Transverse colon (tissue), 4 donors: ENCODE results near the gene SNX5. TPM values are rescaled to one million over a fixed set of nuclear protein-coding genes. Genes with fewer than 3 reads are reported as not detected.

Experiments used
- DNase-seq: peaks from one replicate; pipeline ENCODE4 v3.0.0-alpha.2; 2019
- H3K27ac ChIP-seq, 4 donors: fragments of 200-600 bp; sonication (generic); 2 replicates each; pipeline ENCODE4 v1.5.1; 2016 to 2018; ENCODE audit warnings: inconsistent platforms in 4 of 4
- H3K27me3 ChIP-seq: fragments of 200-600 bp; sonication (generic); 2 replicates; pipeline ENCODE4 v1.5.1; 2017; ENCODE audit warnings: inconsistent platforms
- H3K36me3 ChIP-seq, 4 donors: fragments of 200-600 bp; sonication (generic); 2 replicates each; pipeline ENCODE4 v1.5.1; 2017 to 2019; ENCODE audit warnings: inconsistent platforms in 4 of 4
- H3K4me1 ChIP-seq, 4 donors: fragments of 200-600 bp; sonication (generic); 2 replicates each; pipeline ENCODE4 v1.5.1; 2017 to 2020; ENCODE audit warnings: inconsistent platforms in 4 of 4
- H3K4me3 ChIP-seq, 4 donors: fragments of 200-600 bp; sonication (generic); 1 replicate in 1 of 4; 2 replicates in 3 of 4; pipeline versions ENCODE4 v1.5.1 to v1.6.1; 2017 to 2019; ENCODE audit warnings: inconsistent platforms in 4 of 4
- H3K9me3 ChIP-seq, 2 donors: fragments of 200-600 bp; sonication (generic); 2 replicates each; pipeline ENCODE4 v1.5.1; 2017 to 2019; ENCODE audit warnings: inconsistent platforms in 2 of 2
- CTCF ChIP-seq, 5 experiments: fragments of 200-600 bp in 3 of 5; fragments of 450-650 bp in 2 of 5; sonication (generic) in 3 of 5; IDR thresholded peaks; 1 replicate in 2 of 5; 2 replicates in 3 of 5; pipeline ENCODE4 v1.5.1; 2016 to 2017; ENCODE audit warnings: antibody characterized with exemption in 5 of 5, inconsistent platforms in 3 of 5, mild to moderate bottlenecking in 2 of 5, moderate library complexity in 1 of 5
- EP300 ChIP-seq: sonication (generic); formaldehyde crosslinking; IDR thresholded peaks from one replicate; pipeline ENCODE4 v1.6.1; 2017; ENCODE audit warnings: antibody characterized with exemption, low read depth
- POLR2A ChIP-seq: fragments of 450-650 bp; IDR thresholded peaks from one replicate; pipeline ENCODE4 v1.6.1; 2016; ENCODE audit warnings: antibody characterized with exemption, mild to moderate bottlenecking, moderate library complexity
- POLR2AphosphoS5 ChIP-seq, 3 donors: sonication (generic); formaldehyde crosslinking; IDR thresholded peaks; one replicate each; pipeline ENCODE4 v1.6.1; 2016; ENCODE audit warnings: antibody characterized with exemption in 3 of 3
- WGBS, 2 donors: methylation state at CpG; one replicate each; pipeline ENCODE4 v1.1.5; 2018; ENCODE audit warnings: low coverage in 1 of 2; 5-methylcytosine and 5-hydroxymethylcytosine counted together
- in situ Hi-C, 4 donors: fragments of 200-750 bp; cut with MboI; loops; one replicate each; pipeline versions ENCODE4 v1.15.0 to v1.15.1; 2017; ENCODE audit warnings: low sequenced_read_pairs in 3 of 4, low pct_ligation_motif_present in 1 of 4, low pct_unique_long_range_greater_than_20kb in 1 of 4
- intact Hi-C: fragments of 100-400 bp; cut with DNase I; formaldehyde crosslinking; loops from one replicate; pipeline ENCODE4 v1.15.1; 2023; ENCODE audit warnings: low total_unique reads
- total RNA-seq, 4 donors: library from RNA; depleted of rRNA; stranded (reverse); fragments of >200 nt; gene quantifications; one replicate each; pipeline ENCODE4 v1.1.0, GENCODE V29; 2016

The SNX5 gene
- total RNA-seq, 4 donors from 2014 or later, result 91.9 to 160 (median 122) TPM

- Histone ChIP-seq H3K36me3 (no peaks in the 10 kb centered on the region), H3K4me3 (no peak overlapping the region), H3K9me3 (no peaks in the 10 kb centered on the region), H3K27me3 (no peaks in the 10 kb centered on the region), H3K4me1 (peaks cover 19 to 44% (median 30%) of the 10 kb centered on the region in 4 donors), H3K27ac (no peak overlapping the region)
- no peak for DNase-seq
- TF ChIP-seq POLR2A (no peak), POLR2AphosphoS5 (IDR thresholded peaks at IDR 0.05) (no peak), CTCF (IDR thresholded peaks at IDR 0.05) (no peak), EP300 (no peak)
- intact Hi-C loops, result no loop called here
- 88% methylated on average over 16 of the region's 16 CpGs; no CpG with 5 or more reads in 1 of the 2 donors for WGBS, 2 donors
- in situ Hi-C loops, result loop anchor here in 1 of 4 donors (25.0 kb wide), 2 partner anchors 272 to 422 kb away; no protein-coding TSS in a partner anchor
Measured at GRCh38 chr20:17934141-17934862, 34.3 kb downstream of the SNX5 start.

- no peak for TF ChIP-seq POLR2A
- intact Hi-C loops (no loop called here), in situ Hi-C loops (loop anchor here in 1 of 4 donors (25.0 kb wide), 2 partner anchors 271 to 421 kb away; no protein-coding TSS in a partner anchor)
- no peak overlapping the region for H3K4me3 ChIP-seq
- 95% methylated on average over 5 of the region's 5 CpGs; no CpG with 5 or more reads in 1 of the 2 donors for WGBS, 2 donors
- H3K27me3 ChIP-seq, result no peaks in the 10 kb centered on the region
- DNase-seq, result no peak
- no peak overlapping the region for H3K27ac ChIP-seq
- no peaks in the 10 kb centered on the region for H3K36me3 ChIP-seq
- peaks cover 18 to 44% (median 29%) of the 10 kb centered on the region in 4 donors for H3K4me1 ChIP-seq
- no peaks in the 10 kb centered on the region for H3K9me3 ChIP-seq
Measured at GRCh38 chr20:17933711-17934110, 34.9 kb downstream of the SNX5 start.

GRCh38 chr20:17933121-17933520 is 35.5 kb downstream of the SNX5 start:
- no peaks in the 10 kb centered on the region for H3K27me3 ChIP-seq
- in situ Hi-C loops, result loop anchor here in 1 of 4 donors (25.0 kb wide), 2 partner anchors 271 to 421 kb away; no protein-coding TSS in a partner anchor
- WGBS, 2 donors, result 57% methylated on average over 1 of the region's 1 CpG; no CpG with 5 or more reads in 1 of the 2 donors

GRCh38 chr20:17932396-17932795 is 36.2 kb downstream of the SNX5 start:
- Histone ChIP-seq H3K27ac (no peak overlapping the region), H3K27me3 (no peaks in the 10 kb centered on the region), H3K9me3 (no peaks in the 10 kb centered on the region), H3K36me3 (no peaks in the 10 kb centered on the region), H3K4me3 (no peak overlapping the region), H3K4me1 (peaks cover 19 to 44% (median 35%) of the 10 kb centered on the region in 4 donors)
- intact Hi-C loops (no loop called here), in situ Hi-C loops (loop anchor here in 1 of 4 donors (25.0 kb wide), 2 partner anchors 270 to 420 kb away; no protein-coding TSS in a partner anchor)
- 90 to 95% methylated on average over 2 to 5 of the region's 5 CpGs for WGBS, 2 donors
- no peak for DNase-seq
- no peak for TF ChIP-seq CTCF (IDR thresholded peaks at IDR 0.05)
- no peak for TF ChIP-seq POLR2AphosphoS5 (IDR thresholded peaks at IDR 0.05)
- TF ChIP-seq POLR2A, result no peak
- TF ChIP-seq EP300, result no peak

More at GRCh38 chr20:17933121-17933520, 35.5 kb downstream of the SNX5 start:
- intact Hi-C loops, result no loop called here
- Histone ChIP-seq H3K27ac (no peak overlapping the region), H3K36me3 (no peaks in the 10 kb centered on the region), H3K4me1 (peaks cover 21 to 44% (median 31%) of the 10 kb centered on the region in 4 donors), H3K9me3 (no peaks in the 10 kb centered on the region), H3K4me3 (no peak overlapping the region)
- no peak for DNase-seq
- TF ChIP-seq EP300 (no peak), POLR2A (no peak)

GRCh38 chr20:17931513-17931912 is 37.1 kb downstream of the SNX5 start:
- H3K27me3 ChIP-seq, result no peaks in the 10 kb centered on the region
- WGBS, 2 donors, result 100% methylated on average over 1 of the region's 1 CpG; no CpG with 5 or more reads in 1 of the 2 donors
- in situ Hi-C loops (loop anchor here in 1 of 4 donors (25.0 kb wide), 2 partner anchors 269 to 419 kb away; no protein-coding TSS in a partner anchor), intact Hi-C loops (no loop called here)
- H3K9me3 ChIP-seq, result no peaks in the 10 kb centered on the region
- TF ChIP-seq CTCF (IDR thresholded peaks at IDR 0.05) (no peak), POLR2A (no peak)
- H3K4me3 ChIP-seq, result no peak overlapping the region
- DNase-seq, result no peak
- H3K27ac ChIP-seq, result no peak overlapping the region
- H3K36me3 ChIP-seq, result no peaks in the 10 kb centered on the region
- H3K4me1 ChIP-seq, result peaks cover 11 to 44% (median 32%) of the 10 kb centered on the region in 4 donors
